ENCODE results near the gene IL20RB.
A peak's percentile ranks its signal among the peaks of the same experiment; 100 is the strongest.

IL20RB gene

GRCh38 chr3:136957751-136958288 lies at the start of gene IL20RB:
IL20RB (plus strand) TSS chr3:136957983; CDS start chr3:136958114, 131 bp downstream.
- Histone ChIP-seq H3K27me3 (replicated peaks; ENCODE audit: control insufficient read depth, insufficient read depth, low read length) (no peaks in the 10 kb centered on the region), H3K4me1 (ENCODE audit: control insufficient read depth, insufficient read depth, low read length) (peaks cover 61% of the 10 kb centered on the region), H3K9ac (ENCODE audit: low read length) (peak within 1 kb of the TSS; percentile 52), H3K4me3 (ENCODE audit: low read length) (peak within 1 kb of the TSS; percentile 53), H3K9me3 (ENCODE audit: control insufficient read depth, low read length) (no peaks in the 10 kb centered on the region), H3K36me3 (ENCODE audit: control insufficient read depth, insufficient read depth, low read length, severe bottlenecking) (no peaks in the 10 kb centered on the region)
- peak; percentile 74 for DNase-seq (ENCODE audit: low read depth)

- no peak for DNase-seq (ENCODE audit: low read depth)
- H3K4me1 ChIP-seq (ENCODE audit: control insufficient read depth, insufficient read depth, low read length), result no peaks in the 10 kb centered on the region
- H3K27me3 ChIP-seq (replicated peaks; ENCODE audit: control insufficient read depth, insufficient read depth, low read length), result no peaks in the 10 kb centered on the region
- peaks cover 22% of the 10 kb centered on the region for H3K9me3 ChIP-seq (ENCODE audit: control insufficient read depth, low read length)
- H3K4me3 ChIP-seq (ENCODE audit: low read length), result no peak overlapping the region
- no peak overlapping the region for H3K9ac ChIP-seq (ENCODE audit: low read length)
- peaks cover 3% of the 10 kb centered on the region for H3K36me3 ChIP-seq (ENCODE audit: control insufficient read depth, insufficient read depth, low read length, severe bottlenecking)
Observed at GRCh38 chr3:136908297-136908696, 49.5 kb upstream of the IL20RB start.

GRCh38 chr3:136909187-136909586 lies 48.6 kb upstream of the IL20RB start:
- H3K4me3 ChIP-seq (ENCODE audit: low read length), result no peak overlapping the region
- no peak for DNase-seq (ENCODE audit: low read depth)
- no peaks in the 10 kb centered on the region for H3K27me3 ChIP-seq (replicated peaks; ENCODE audit: control insufficient read depth, insufficient read depth, low read length)
- peaks cover 3% of the 10 kb centered on the region for H3K36me3 ChIP-seq (ENCODE audit: control insufficient read depth, insufficient read depth, low read length, severe bottlenecking)
- H3K9ac ChIP-seq (ENCODE audit: low read length), result no peak overlapping the region
- H3K9me3 ChIP-seq (ENCODE audit: control insufficient read depth, low read length), result peaks cover 21% of the 10 kb centered on the region
- H3K4me1 ChIP-seq (ENCODE audit: control insufficient read depth, insufficient read depth, low read length), result no peaks in the 10 kb centered on the region

- no peaks in the 10 kb centered on the region for H3K4me1 ChIP-seq (ENCODE audit: control insufficient read depth, insufficient read depth, low read length)
- no peak overlapping the region for H3K9ac ChIP-seq (ENCODE audit: low read length)
- H3K27me3 ChIP-seq (replicated peaks; ENCODE audit: control insufficient read depth, insufficient read depth, low read length), result no peaks in the 10 kb centered on the region
- H3K9me3 ChIP-seq (ENCODE audit: control insufficient read depth, low read length), result peaks cover 9% of the 10 kb centered on the region
- H3K4me3 ChIP-seq (ENCODE audit: low read length), result no peak overlapping the region
- peaks cover 3% of the 10 kb centered on the region for H3K36me3 ChIP-seq (ENCODE audit: control insufficient read depth, insufficient read depth, low read length, severe bottlenecking)
- DNase-seq (ENCODE audit: low read depth), result no peak
Observed at GRCh38 chr3:136910697-136911096, 47.1 kb upstream of the IL20RB start.

- Histone ChIP-seq H3K9me3 (ENCODE audit: control insufficient read depth, low read length) (peaks cover 9% of the 10 kb centered on the region), H3K9ac (ENCODE audit: low read length) (no peak overlapping the region), H3K36me3 (ENCODE audit: control insufficient read depth, insufficient read depth, low read length, severe bottlenecking) (peaks cover 3% of the 10 kb centered on the region), H3K4me3 (ENCODE audit: low read length) (no peak overlapping the region), H3K27me3 (replicated peaks; ENCODE audit: control insufficient read depth, insufficient read depth, low read length) (no peaks in the 10 kb centered on the region), H3K4me1 (ENCODE audit: control insufficient read depth, insufficient read depth, low read length) (no peaks in the 10 kb centered on the region)
- no peak for DNase-seq (ENCODE audit: low read depth)
Observed at GRCh38 chr3:136913168-136913567, 44.6 kb upstream of the IL20RB start.

- peaks cover 9% of the 10 kb centered on the region for H3K9me3 ChIP-seq (ENCODE audit: control insufficient read depth, low read length)
- H3K4me3 ChIP-seq (ENCODE audit: low read length), result no peak overlapping the region
- peaks cover 11% of the 10 kb centered on the region for H3K36me3 ChIP-seq (ENCODE audit: control insufficient read depth, insufficient read depth, low read length, severe bottlenecking)
- H3K27me3 ChIP-seq (replicated peaks; ENCODE audit: control insufficient read depth, insufficient read depth, low read length), result no peaks in the 10 kb centered on the region
- DNase-seq (ENCODE audit: low read depth), result no peak
- H3K4me1 ChIP-seq (ENCODE audit: control insufficient read depth, insufficient read depth, low read length), result no peaks in the 10 kb centered on the region
- H3K9ac ChIP-seq (ENCODE audit: low read length), result no peak overlapping the region
Observed at GRCh38 chr3:136914739-136915138, 43.0 kb upstream of the IL20RB start.

- H3K4me1 ChIP-seq (ENCODE audit: control insufficient read depth, insufficient read depth, low read length), result no peaks in the 10 kb centered on the region
- DNase-seq (ENCODE audit: low read depth), result no peak
- no peaks in the 10 kb centered on the region for H3K27me3 ChIP-seq (replicated peaks; ENCODE audit: control insufficient read depth, insufficient read depth, low read length)
- H3K9ac ChIP-seq (ENCODE audit: low read length), result no peak overlapping the region
- H3K4me3 ChIP-seq (ENCODE audit: low read length), result no peak overlapping the region
- H3K36me3 ChIP-seq (ENCODE audit: control insufficient read depth, insufficient read depth, low read length, severe bottlenecking), result peaks cover 11% of the 10 kb centered on the region
- peaks cover 9% of the 10 kb centered on the region for H3K9me3 ChIP-seq (ENCODE audit: control insufficient read depth, low read length)
Observed at GRCh38 chr3:136916223-136916622, 41.6 kb upstream of the IL20RB start.

GRCh38 chr3:136919799-136920580 lies 37.8 kb upstream of the IL20RB start:
- H3K36me3 ChIP-seq (ENCODE audit: control insufficient read depth, insufficient read depth, low read length, severe bottlenecking), result peaks cover 8% of the 10 kb centered on the region
- H3K4me1 ChIP-seq (ENCODE audit: control insufficient read depth, insufficient read depth, low read length), result peaks cover 7% of the 10 kb centered on the region
- H3K27me3 ChIP-seq (replicated peaks; ENCODE audit: control insufficient read depth, insufficient read depth, low read length), result no peaks in the 10 kb centered on the region
- H3K9ac ChIP-seq (ENCODE audit: low read length), result no peak overlapping the region
- DNase-seq (ENCODE audit: low read depth), result no peak
- no peaks in the 10 kb centered on the region for H3K9me3 ChIP-seq (ENCODE audit: control insufficient read depth, low read length)
- H3K4me3 ChIP-seq (ENCODE audit: low read length), result no peak overlapping the region

- peaks cover 8% of the 10 kb centered on the region for H3K36me3 ChIP-seq (ENCODE audit: control insufficient read depth, insufficient read depth, low read length, severe bottlenecking)
- H3K27me3 ChIP-seq (replicated peaks; ENCODE audit: control insufficient read depth, insufficient read depth, low read length), result no peaks in the 10 kb centered on the region
- H3K4me3 ChIP-seq (ENCODE audit: low read length), result no peak overlapping the region
- no peaks in the 10 kb centered on the region for H3K9me3 ChIP-seq (ENCODE audit: control insufficient read depth, low read length)
- H3K4me1 ChIP-seq (ENCODE audit: control insufficient read depth, insufficient read depth, low read length), result peaks cover 17% of the 10 kb centered on the region
- H3K9ac ChIP-seq (ENCODE audit: low read length), result no peak overlapping the region
- DNase-seq (ENCODE audit: low read depth), result no peak
Observed at GRCh38 chr3:136920904-136921611, 36.7 kb upstream of the IL20RB start.

- DNase-seq (ENCODE audit: low read depth), result peak; percentile 40
- Histone ChIP-seq H3K4me3 (ENCODE audit: low read length) (peak overlapping the region; percentile 70), H3K36me3 (ENCODE audit: control insufficient read depth, insufficient read depth, low read length, severe bottlenecking) (peaks cover 12% of the 10 kb centered on the region), H3K4me1 (ENCODE audit: control insufficient read depth, insufficient read depth, low read length) (peaks cover 28% of the 10 kb centered on the region), H3K9me3 (ENCODE audit: control insufficient read depth, low read length) (no peaks in the 10 kb centered on the region), H3K27me3 (replicated peaks; ENCODE audit: control insufficient read depth, insufficient read depth, low read length) (no peaks in the 10 kb centered on the region), H3K9ac (ENCODE audit: low read length) (peak overlapping the region; percentile 68)
Observed at GRCh38 chr3:136925425-136926190, 32.2 kb upstream of the IL20RB start.

- peaks cover 12% of the 10 kb centered on the region for H3K36me3 ChIP-seq (ENCODE audit: control insufficient read depth, insufficient read depth, low read length, severe bottlenecking)
- H3K9ac ChIP-seq (ENCODE audit: low read length), result no peak overlapping the region
- H3K27me3 ChIP-seq (replicated peaks; ENCODE audit: control insufficient read depth, insufficient read depth, low read length), result no peaks in the 10 kb centered on the region
- H3K9me3 ChIP-seq (ENCODE audit: control insufficient read depth, low read length), result no peaks in the 10 kb centered on the region
- DNase-seq (ENCODE audit: low read depth), result no peak
- peaks cover 52% of the 10 kb centered on the region for H3K4me1 ChIP-seq (ENCODE audit: control insufficient read depth, insufficient read depth, low read length)
- H3K4me3 ChIP-seq (ENCODE audit: low read length), result no peak overlapping the region
Observed at GRCh38 chr3:136928240-136928639, 29.5 kb upstream of the IL20RB start.
